GM23338 (cell line): ENCODE measurements around the gene BNIP3. TPM values are rescaled to one million over a fixed set of nuclear protein-coding genes. Genes with fewer than 3 reads are reported as not detected.

Experiments used
- ATAC-seq: fragments of 200-7000 bp; cut with Tn5 transposase; 3 replicates; pipeline ENCODE4 v1.9.1; 2020
- DNase-seq: peaks from one replicate; pipeline ENCODE4 v3.0.0-alpha.2; 2015; ENCODE audit warnings: low spot score
- H2AFZ ChIP-seq: fragments of 200-600 bp; sonication (generic); 2 replicates; pipeline ENCODE4 v1.8.0; 2016; ENCODE audit warnings: antibody characterized with exemption, mild to moderate bottlenecking, moderate library complexity
- H3F3A ChIP-seq: fragments of 200-600 bp; sonication (generic); replicated peaks from 2 replicates; pipeline ENCODE4 v1.8.0; 2017; ENCODE audit warnings: antibody characterized with exemption, mixed run types, low read depth
- H3K27ac ChIP-seq: fragments of 200-600 bp; sonication (generic); 2 replicates; pipeline ENCODE4 v1.6.1; 2016; ENCODE audit warnings: low read depth
- H3K27me3 ChIP-seq: fragments of 200-600 bp; sonication (generic); 2 replicates; pipeline ENCODE4 v1.8.0; 2016; ENCODE audit warnings: mild to moderate bottlenecking, mixed run types, moderate library complexity; ENCODE audit not compliant: insufficient read depth
- H3K36me3 ChIP-seq: fragments of 200-600 bp; sonication (generic); 2 replicates; pipeline ENCODE4 v1.8.0; 2016; ENCODE audit warnings: mild to moderate bottlenecking; ENCODE audit not compliant: insufficient read depth
- H3K4me1 ChIP-seq: fragments of 200-600 bp; sonication (generic); 2 replicates; pipeline ENCODE4 v1.8.0; 2016; ENCODE audit warnings: mild to moderate bottlenecking, moderate library complexity; ENCODE audit not compliant: insufficient read depth
- H3K4me2 ChIP-seq: fragments of 200-600 bp; sonication (generic); 2 replicates; pipeline ENCODE4 v1.7.1; 2017; ENCODE audit warnings: mixed run types
- H3K4me3 ChIP-seq: fragments of 200-600 bp; sonication (generic); 2 replicates; pipeline ENCODE4 v1.6.1; 2016; ENCODE audit warnings: mixed run types
- H3K79me2 ChIP-seq: fragments of 200-600 bp; sonication (generic); replicated peaks from 2 replicates; pipeline ENCODE4 v1.8.0; 2017; ENCODE audit warnings: mild to moderate bottlenecking; ENCODE audit not compliant: insufficient read depth
- H3K9me2 ChIP-seq: fragments of 200-600 bp; sonication (generic); 2 replicates; pipeline ENCODE4 v1.8.0; 2017; ENCODE audit not compliant: insufficient read depth
- H4K20me1 ChIP-seq: fragments of 200-600 bp; sonication (generic); replicated peaks from 2 replicates; pipeline ENCODE4 v1.8.0; 2017; ENCODE audit warnings: mild to moderate bottlenecking; ENCODE audit not compliant: insufficient read depth
- H3K27ac Mint-ChIP-seq: 2 replicates; pipeline ENCODE4 v1.8.0; 2020; ENCODE audit warnings: inconsistent platforms, mild to moderate bottlenecking, moderate library complexity, mixed read lengths
- H3K27me3 Mint-ChIP-seq: 3 replicates; pipeline ENCODE4 v1.8.0; 2022; ENCODE audit warnings: low read depth, mild to moderate bottlenecking, moderate library complexity, mixed read lengths, inconsistent platforms; ENCODE audit not compliant: insufficient read depth, poor library complexity
- H3K36me3 Mint-ChIP-seq: 3 replicates; pipeline ENCODE4 v1.8.0; 2021; ENCODE audit warnings: low read depth, mild to moderate bottlenecking, inconsistent platforms, moderate library complexity, mixed read lengths
- H3K4me1 Mint-ChIP-seq: 3 replicates; pipeline ENCODE4 v1.8.0; 2020; ENCODE audit warnings: mild to moderate bottlenecking, inconsistent platforms, mixed read lengths
- H3K4me3 Mint-ChIP-seq: 3 replicates; pipeline ENCODE4 v1.8.0; 2021; ENCODE audit warnings: moderate library complexity, mild to moderate bottlenecking, inconsistent platforms, mixed read lengths
- H3K9me3 Mint-ChIP-seq: 3 replicates; pipeline ENCODE4 v1.8.0; 2020; ENCODE audit warnings: moderate library complexity, mild to moderate bottlenecking, inconsistent platforms, mixed read lengths
- CREB1 ChIP-seq: fragments of 250-450 bp; sonication (Bioruptor Pico); IDR thresholded peaks from 2 replicates; pipeline ENCODE4 v1.5.0; 2020; ENCODE audit warnings: low read depth, mild to moderate bottlenecking, moderate library complexity
- CTCF ChIP-seq, 2 experiments: fragments of 200-600 bp in 1 of 2; sonication (generic) in 1 of 2; conservative IDR thresholded peaks; 2 replicates each; pipeline versions ENCODE4 v1.5.1 to v1.6.1; 2016 to 2017; ENCODE audit warnings: antibody characterized with exemption in 2 of 2, low read depth in 2 of 2, mild to moderate bottlenecking in 2 of 2, moderate library complexity in 1 of 2
- EZH2 ChIP-seq: fragments of 200-600 bp; sonication (generic); IDR thresholded peaks from one replicate; pipeline ENCODE4 v1.8.0; 2017; ENCODE audit warnings: antibody characterized with exemption, mild to moderate bottlenecking, low read depth; ENCODE audit not compliant: unreplicated experiment
- EZH2phosphoT487 ChIP-seq: fragments of 200-600 bp; sonication (generic); IDR thresholded peaks from one replicate; pipeline ENCODE4 v1.8.1; 2018; ENCODE audit warnings: antibody characterized with exemption; ENCODE audit not compliant: unreplicated experiment
- JUNB ChIP-seq: IDR thresholded peaks from one replicate; pipeline ENCODE4 v1.6.1; 2016; ENCODE audit warnings: antibody characterized with exemption; ENCODE audit not compliant: unreplicated experiment
- NANOG ChIP-seq: IDR thresholded peaks from 2 replicates; pipeline ENCODE4 v1.6.1; 2016; ENCODE audit warnings: antibody characterized with exemption, borderline replicate concordance
- POLR2AphosphoS5 ChIP-seq: IDR thresholded peaks from 2 replicates; pipeline ENCODE4 v1.6.1; 2016; ENCODE audit warnings: antibody characterized with exemption, low read depth
- STAT1 ChIP-seq: IDR thresholded peaks from one replicate; pipeline ENCODE4 v1.6.1; 2016; ENCODE audit warnings: antibody characterized with exemption; ENCODE audit not compliant: unreplicated experiment
- ZNF114 ChIP-seq: fragments of 250-450 bp; sonication (Bioruptor Pico); IDR thresholded peaks from 2 replicates; pipeline ENCODE4 v1.5.0; 2020; ENCODE audit warnings: mild to moderate bottlenecking, moderate library complexity
- ZNF331 ChIP-seq: fragments of 250-450 bp; sonication (Bioruptor Pico); IDR thresholded peaks from 2 replicates; pipeline ENCODE4 v1.5.0; 2020; ENCODE audit warnings: low read depth, mild to moderate bottlenecking, moderate library complexity
- polyA plus RNA-seq: library from polyadenylated mRNA; unstranded; fragments of >200 nt; fragmentation: Nextera tagmentation; extraction: Ambion mirVana; gene quantifications from 2 replicates; pipeline ENCODE4 v1.2.1, GENCODE V29; 2016
- total RNA-seq: library from RNA; depleted of rRNA; stranded (reverse); fragments of >200 nt; shearing (Covaris generic); gene quantifications from 2 replicates; pipeline ENCODE4 v1.2.3, GENCODE V29; 2014

BNIP3 gene
- total and polyA plus RNA-seq, 2 experiments from 2014 or later = 46.3 to 75.0 TPM

- peak overlapping the region; percentile 71 for H3K4me2 ChIP-seq
- DNase-seq (no peak), ATAC-seq (no peak)
- H3K4me1 ChIP-seq = peaks cover 32% of the 10 kb centered on the region
- Mint-ChIP-seq H3K36me3 (peaks cover 20% of the 10 kb centered on the region), H3K27ac (no peak overlapping the region), H3K27me3 (peaks cover 35% of the 10 kb centered on the region), H3K4me3 (peak overlapping the region; percentile 56; the same call in 2 of the 3 replicates), H3K9me3 (peaks cover 18% of the 10 kb centered on the region; the same call in 2 of the 3 replicates), H3K4me1 (peaks cover 30% of the 10 kb centered on the region)
- no peaks in the 10 kb centered on the region for H3K36me3 ChIP-seq
- no peaks in the 10 kb centered on the region; the same call in 1 of the 2 replicates for H3F3A ChIP-seq
- peak overlapping the region; percentile 51 for H3K4me3 ChIP-seq
- peak overlapping the region; percentile 81; the same call in 1 of the 2 replicates for H2AFZ ChIP-seq
- no peaks in the 10 kb centered on the region for H3K9me2 ChIP-seq
- peaks cover 14% of the 10 kb centered on the region for H3K79me2 ChIP-seq
- H3K27me3 ChIP-seq = peaks cover 55% of the 10 kb centered on the region
- H3K27ac ChIP-seq = no peak overlapping the region
- no peak for TF ChIP-seq STAT1
- TF ChIP-seq EZH2phosphoT487 = no peak
- TF ChIP-seq ZNF114 (CRISPR knock-in tag) = no peak
- TF ChIP-seq POLR2AphosphoS5 = peak; percentile 35
- peaks cover 21% of the 10 kb centered on the region for H4K20me1 ChIP-seq
Measured at GRCh38 chr10:131982185-131982756, 548 bp upstream of the BNIP3 start.

- no peaks in the 10 kb centered on the region for H3K36me3 ChIP-seq
- H2AFZ ChIP-seq = no peak overlapping the region
- peaks cover 26% of the 10 kb centered on the region for H3K79me2 ChIP-seq
- H3K4me3 Mint-ChIP-seq = peak overlapping the region; percentile 83
- peak; percentile 44 for ATAC-seq
- H3K36me3 Mint-ChIP-seq = peaks cover 19% of the 10 kb centered on the region
- H3K4me1 ChIP-seq = peaks cover 33% of the 10 kb centered on the region
- H3K4me1 Mint-ChIP-seq = peaks cover 30% of the 10 kb centered on the region
- H3K27me3 Mint-ChIP-seq = peaks cover 33% of the 10 kb centered on the region
- TF ChIP-seq EZH2 (peak; percentile 16), JUNB (no peak)
- H3K4me2 ChIP-seq = peak overlapping the region; percentile 94
- H3K27ac ChIP-seq = no peak overlapping the region
- H3K27me3 ChIP-seq = peaks cover 55% of the 10 kb centered on the region
- peak; percentile 84 for DNase-seq
- no peak overlapping the region for H3K27ac Mint-ChIP-seq
- peak overlapping the region; percentile 80 for H3K4me3 ChIP-seq
- no peaks in the 10 kb centered on the region for H3K9me2 ChIP-seq
- H3K9me3 Mint-ChIP-seq = peaks cover 9% of the 10 kb centered on the region; the same call in 2 of the 3 replicates
- H4K20me1 ChIP-seq = peaks cover 21% of the 10 kb centered on the region
- no peaks in the 10 kb centered on the region; the same call in 1 of the 2 replicates for H3F3A ChIP-seq
Measured at GRCh38 chr10:131980761-131981428, 828 bp downstream of the BNIP3 start.

GRCh38 chr10:131980321-131980720, 1.4 kb downstream of the BNIP3 start:
- H3K9me3 Mint-ChIP-seq = peaks cover 7% of the 10 kb centered on the region; the same call in 2 of the 3 replicates
- no peak for ATAC-seq
- peaks cover 30% of the 10 kb centered on the region for H3K27me3 Mint-ChIP-seq
- Histone ChIP-seq H3K79me2 (peaks cover 31% of the 10 kb centered on the region), H3K27me3 (peaks cover 55% of the 10 kb centered on the region), H3K4me1 (peaks cover 33% of the 10 kb centered on the region), H3K4me3 (peak overlapping the region; percentile 49), H3K27ac (no peak overlapping the region), H3K36me3 (no peaks in the 10 kb centered on the region), H2AFZ (no peak overlapping the region), H3K9me2 (no peaks in the 10 kb centered on the region), H4K20me1 (peaks cover 24% of the 10 kb centered on the region), H3K4me2 (peak overlapping the region; percentile 69), H3F3A (no peaks in the 10 kb centered on the region; the same call in 1 of the 2 replicates)
- no peak for DNase-seq
- no peak overlapping the region for H3K27ac Mint-ChIP-seq
- H3K4me1 Mint-ChIP-seq = peaks cover 30% of the 10 kb centered on the region
- H3K4me3 Mint-ChIP-seq = peak overlapping the region; percentile 83
- H3K36me3 Mint-ChIP-seq = peaks cover 19% of the 10 kb centered on the region
- TF ChIP-seq CTCF (conservative IDR thresholded peaks at IDR 0.05; ENCODE audit: low read depth in 2 of 2) = no peak
- no peak for TF ChIP-seq STAT1
- no peak for TF ChIP-seq ZNF331 (CRISPR knock-in tag)
- TF ChIP-seq JUNB = no peak
- TF ChIP-seq POLR2AphosphoS5 = no peak
- no peak for TF ChIP-seq NANOG
- TF ChIP-seq CREB1 = no peak
- TF ChIP-seq EZH2 = no peak
- no peak for TF ChIP-seq ZNF114 (CRISPR knock-in tag)
